Measurements from ENCODE around the gene PARD6G. TPM values are rescaled to one million over a fixed set of nuclear protein-coding genes. Genes with fewer than 3 reads are reported as not detected.
"Not testable (repeated sequence)": the region's sequence is repeated elsewhere in the genome, so short reads cannot be mapped to it uniquely, and the experiment has no call there.

The PARD6G gene
- total and polyA plus RNA-seq, 9 of the 15 experiments (the other 6 are each of a cell fraction or from before 2014, with no cell fraction given) = 0.03 to 1.2 (median 0.26) TPM

- H3K36me3 ChIP-seq (ENCODE audit: control insufficient read depth, insufficient read depth, low read length); DNase-seq (ENCODE audit: extremely low read depth in 1 of 4, low spot score in 3 of 4); H3K9me1 ChIP-seq (ENCODE audit: control insufficient read depth, insufficient read depth, low read length); BruUV-seq (replicated peaks); H3K9ac ChIP-seq (ENCODE audit: insufficient read depth in 1 of 2, low read depth in 2 of 2, low read length in 2 of 2); CTCF ChIA-PET (ENCODE audit: low intra/inter-chr PET ratio); intact Hi-C loops (cut with micrococcal nuclease); H2AFZ ChIP-seq (ENCODE audit: low read depth, low read length); H3K9me3 ChIP-seq (replicated peaks; ENCODE audit: control insufficient read depth, insufficient read depth, low read depth, low read length); in situ Hi-C loops (cut with MboI); H3K27me3 ChIP-seq (ENCODE audit: control insufficient read depth in 2 of 2, insufficient read depth in 2 of 2, low read length in 2 of 2); H3K4me3 ChIP-seq; FAIRE-seq; POLR2A ChIA-PET; H3K4me1 ChIP-seq (replicated peaks in 1 of 2; ENCODE audit: control insufficient read depth in 2 of 2, insufficient read depth in 2 of 2, low read length in 2 of 2); H3K79me2 ChIP-seq (ENCODE audit: control insufficient read depth, insufficient read depth, low read length); ATAC-seq; H3K4me2 ChIP-seq (ENCODE audit: insufficient read depth, low read length); H3K27ac ChIP-seq (ENCODE audit: extremely low read depth, low read depth, low read length); H4K20me1 ChIP-seq (replicated peaks; ENCODE audit: control insufficient read depth, insufficient read depth, low read length): not testable (repeated sequence)
- 67% methylated on average over 21 of the region's 91 CpGs for WGBS (ENCODE audit: insufficient coverage, low coverage, missing lambda C conversion rate)
- peak; percentile 41; the same call in 1 of the 2 replicates for TF ChIP-seq NBN (IDR thresholded peaks at IDR 0.05; ENCODE audit: low read depth)
- TF ChIP-seq ZBTB33 (CRISPR knock-in tag; IDR thresholded peaks at IDR 0.05) = peak; percentile 84
- TF ChIP-seq, protein P1, sequence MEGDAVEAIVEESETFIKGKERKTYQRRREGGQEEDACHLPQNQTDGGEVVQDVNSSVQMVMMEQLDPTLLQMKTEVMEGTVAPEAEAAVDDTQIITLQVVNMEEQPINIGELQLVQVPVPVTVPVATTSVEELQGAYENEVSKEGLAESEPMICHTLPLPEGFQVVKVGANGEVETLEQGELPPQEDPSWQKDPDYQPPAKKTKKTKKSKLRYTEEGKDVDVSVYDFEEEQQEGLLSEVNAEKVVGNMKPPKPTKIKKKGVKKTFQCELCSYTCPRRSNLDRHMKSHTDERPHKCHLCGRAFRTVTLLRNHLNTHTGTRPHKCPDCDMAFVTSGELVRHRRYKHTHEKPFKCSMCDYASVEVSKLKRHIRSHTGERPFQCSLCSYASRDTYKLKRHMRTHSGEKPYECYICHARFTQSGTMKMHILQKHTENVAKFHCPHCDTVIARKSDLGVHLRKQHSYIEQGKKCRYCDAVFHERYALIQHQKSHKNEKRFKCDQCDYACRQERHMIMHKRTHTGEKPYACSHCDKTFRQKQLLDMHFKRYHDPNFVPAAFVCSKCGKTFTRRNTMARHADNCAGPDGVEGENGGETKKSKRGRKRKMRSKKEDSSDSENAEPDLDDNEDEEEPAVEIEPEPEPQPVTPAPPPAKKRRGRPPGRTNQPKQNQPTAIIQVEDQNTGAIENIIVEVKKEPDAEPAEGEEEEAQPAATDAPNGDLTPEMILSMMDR (IDR thresholded peaks at IDR 0.05 in 2 of 3, conservative IDR thresholded peaks at IDR 0.05 in 1 of 3; ENCODE audit: insufficient read depth in 2 of 3, low read depth in 1 of 3, low read length in 3 of 3) = peak; percentile 22 to 29 (median 27); a peak in 1 of 6 replicates
These were observed 15.1 kb upstream of the PARD6G start for GRCh38 chr18:80262241-80263033.
